Osteocyte (in vitro differentiated cells): ENCODE results near the gene B3GALT6. TPM values are rescaled to one million over a fixed set of nuclear protein-coding genes. Genes with fewer than 3 reads are reported as not detected.

Experiments used
- DNase-seq: peaks from one replicate; pipeline ENCODE4 v3.0.0; 2021; ENCODE audit warnings: mixed read lengths; ENCODE audit not compliant: unreplicated experiment; ENCODE audit errors: extremely low spot score
- H3K27ac Mint-ChIP-seq: one replicate; pipeline ENCODE4 v1.8.0; 2021; ENCODE audit warnings: mild to moderate bottlenecking, mixed read lengths; ENCODE audit not compliant: unreplicated experiment
- H3K27me3 Mint-ChIP-seq: one replicate; pipeline ENCODE4 v1.8.0; 2021; ENCODE audit warnings: mixed read lengths; ENCODE audit not compliant: unreplicated experiment
- H3K36me3 Mint-ChIP-seq: one replicate; pipeline ENCODE4 v1.8.0; 2021; ENCODE audit warnings: mixed read lengths; ENCODE audit not compliant: unreplicated experiment
- H3K4me1 Mint-ChIP-seq: one replicate; pipeline ENCODE4 v1.8.0; 2021; ENCODE audit warnings: mixed read lengths; ENCODE audit not compliant: unreplicated experiment
- H3K4me3 Mint-ChIP-seq: one replicate; pipeline ENCODE4 v1.8.0; 2021; ENCODE audit warnings: mild to moderate bottlenecking, moderate library complexity, mixed read lengths; ENCODE audit not compliant: unreplicated experiment
- H3K9me3 Mint-ChIP-seq: one replicate; pipeline ENCODE4 v1.8.0; 2021; ENCODE audit warnings: mixed read lengths; ENCODE audit not compliant: unreplicated experiment
- CTCF ChIP-seq: fragments of 200-600 bp; sonication (generic); IDR thresholded peaks from 2 replicates; pipeline ENCODE4 v1.5.0; 2021; ENCODE audit warnings: antibody characterized with exemption, mild to moderate bottlenecking, moderate library complexity
- total RNA-seq: library from RNA; stranded (reverse); gene quantifications from 2 replicates; pipeline ENCODE4 v1.2.1, GENCODE V29; 2021

Gene B3GALT6
- total RNA-seq, 1 donor from 2014 or later = 38.6 TPM

GRCh38 chr1:1199141-1199960 lies 32.7 kb upstream of the B3GALT6 start:
- no peak for DNase-seq
- no peaks in the 10 kb centered on the region for H3K36me3 Mint-ChIP-seq
- H3K27ac Mint-ChIP-seq = no peak overlapping the region
- no peak overlapping the region for H3K4me3 Mint-ChIP-seq
- no peak for TF ChIP-seq CTCF
- H3K9me3 Mint-ChIP-seq = peaks cover 11% of the 10 kb centered on the region
- H3K27me3 Mint-ChIP-seq = no peaks in the 10 kb centered on the region
- peaks cover 5% of the 10 kb centered on the region for H3K4me1 Mint-ChIP-seq

GRCh38 chr1:1199961-1200875 lies 31.8 kb upstream of the B3GALT6 start:
- no peak for TF ChIP-seq CTCF
- H3K27me3 Mint-ChIP-seq = no peaks in the 10 kb centered on the region
- peaks cover 5% of the 10 kb centered on the region for H3K4me1 Mint-ChIP-seq
- H3K27ac Mint-ChIP-seq = peak overlapping the region; percentile 18
- DNase-seq = no peak
- H3K4me3 Mint-ChIP-seq = peak overlapping the region; percentile 35
- peaks cover 3% of the 10 kb centered on the region for H3K9me3 Mint-ChIP-seq
- H3K36me3 Mint-ChIP-seq = no peaks in the 10 kb centered on the region

- H3K4me1 Mint-ChIP-seq = peaks cover 5% of the 10 kb centered on the region
Measured at GRCh38 chr1:1200876-1201810, 30.9 kb upstream of the B3GALT6 start.

GRCh38 chr1:1202831-1203560 lies 29.0 kb upstream of the B3GALT6 start:
- no peak for TF ChIP-seq CTCF
- Mint-ChIP-seq H3K4me1 (peaks cover 7% of the 10 kb centered on the region), H3K4me3 (no peak overlapping the region), H3K36me3 (no peaks in the 10 kb centered on the region), H3K27ac (no peak overlapping the region), H3K9me3 (no peaks in the 10 kb centered on the region), H3K27me3 (no peaks in the 10 kb centered on the region)
- DNase-seq = no peak

More at GRCh38 chr1:1200876-1201810, 30.9 kb upstream of the B3GALT6 start:
- Mint-ChIP-seq H3K27me3 (no peaks in the 10 kb centered on the region), H3K27ac (no peak overlapping the region), H3K36me3 (no peaks in the 10 kb centered on the region), H3K4me3 (peak overlapping the region; percentile 35), H3K9me3 (no peaks in the 10 kb centered on the region)
- TF ChIP-seq CTCF = no peak
- DNase-seq = no peak
